Activated CD4-positive, alpha-beta T cell treated with anti-CD3 and anti-CD28 coated beads, Interleukin-2, amount 50 U/mL, for 4 hours (primary cell): ENCODE measurements around the gene NWD2.
"Not testable (repeated sequence)": the region's sequence is repeated elsewhere in the genome, so short reads cannot be mapped to it uniquely, and the experiment has no call there.

ENCODE experiments used
- DNase-seq, 2 experiments: peaks; one replicate each; pipeline ENCODE4 v3.0.0-alpha.2; 2020

The NWD2 gene

DNA sequence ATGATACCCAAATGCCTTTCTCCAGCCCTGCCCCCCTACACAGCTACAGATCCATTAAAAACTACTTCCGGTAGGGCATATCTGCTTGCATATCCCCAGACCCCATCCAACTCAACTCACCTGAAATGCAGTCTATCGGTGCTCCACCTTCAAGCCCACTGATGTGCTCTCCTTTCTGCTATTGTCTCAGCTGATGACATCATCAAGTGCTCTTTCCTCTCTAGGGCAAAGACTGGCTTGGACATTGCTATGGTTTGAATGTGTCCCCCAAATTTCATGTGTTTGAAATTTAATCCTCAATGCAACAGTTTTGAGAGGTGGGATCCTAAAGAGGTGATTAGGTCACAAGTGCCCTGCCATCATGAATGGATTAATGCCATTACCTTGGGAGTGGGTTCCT is 229.3 kb downstream of the NWD2 start:
- DNase-seq, result no peak

DNA sequence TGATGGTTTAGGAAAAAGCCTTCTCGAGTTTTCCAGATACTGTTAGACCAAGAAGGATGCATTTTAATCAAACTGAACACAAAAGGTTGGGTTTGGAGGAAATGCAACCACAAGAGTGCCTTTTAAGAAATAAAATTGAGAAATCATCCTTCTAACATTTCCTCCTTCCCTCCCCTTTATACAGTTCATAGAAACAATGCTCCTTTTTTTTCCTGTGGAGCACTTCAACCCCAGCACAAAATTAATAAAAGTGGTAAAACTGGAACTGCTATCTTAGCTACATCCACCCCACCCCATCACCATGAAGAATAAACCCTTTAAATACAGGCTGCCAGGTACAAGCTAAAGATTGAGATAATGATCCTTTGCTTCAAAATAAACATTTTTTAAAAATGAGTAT is 230.5 kb downstream of the NWD2 start:
- no peak for DNase-seq

DNA sequence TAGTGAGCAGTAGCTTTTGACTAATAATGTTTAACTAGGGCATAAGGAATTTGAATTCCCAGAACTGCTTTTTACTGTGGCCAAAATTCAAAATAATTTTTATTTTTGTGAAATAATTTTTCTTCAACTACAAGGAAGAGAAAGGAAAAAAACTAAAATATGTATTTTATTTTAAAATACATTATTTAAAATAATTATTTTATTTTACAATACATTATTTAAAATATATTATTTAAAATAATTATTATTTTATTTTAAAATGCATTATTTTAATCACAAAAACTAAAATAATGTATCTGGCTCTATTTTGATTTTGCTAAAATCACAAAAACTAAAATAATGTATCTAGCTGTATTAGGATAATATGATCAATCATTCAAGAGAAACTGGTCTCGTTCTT is 231.2 kb downstream of the NWD2 start:
- no peak for DNase-seq

DNA sequence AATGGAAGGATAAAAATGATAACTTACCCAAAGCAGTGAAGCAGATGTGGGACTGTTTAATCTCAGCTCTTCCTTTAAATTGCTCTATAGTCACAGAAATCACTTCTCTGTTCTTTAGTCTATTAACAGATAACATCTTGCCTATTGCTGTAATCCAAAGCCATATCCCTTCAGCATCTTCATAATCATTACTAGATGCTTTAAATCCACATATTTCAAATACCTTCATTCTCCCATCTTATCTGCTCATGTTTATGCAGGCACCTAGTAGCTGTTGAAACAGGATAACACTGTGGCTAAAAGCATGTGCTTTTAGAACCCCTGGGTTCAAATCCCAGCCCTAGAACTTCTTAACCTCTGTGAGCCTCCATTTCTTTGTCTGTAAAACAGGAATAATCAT is 231.7 kb downstream of the NWD2 start:
- no peak for DNase-seq

DNA sequence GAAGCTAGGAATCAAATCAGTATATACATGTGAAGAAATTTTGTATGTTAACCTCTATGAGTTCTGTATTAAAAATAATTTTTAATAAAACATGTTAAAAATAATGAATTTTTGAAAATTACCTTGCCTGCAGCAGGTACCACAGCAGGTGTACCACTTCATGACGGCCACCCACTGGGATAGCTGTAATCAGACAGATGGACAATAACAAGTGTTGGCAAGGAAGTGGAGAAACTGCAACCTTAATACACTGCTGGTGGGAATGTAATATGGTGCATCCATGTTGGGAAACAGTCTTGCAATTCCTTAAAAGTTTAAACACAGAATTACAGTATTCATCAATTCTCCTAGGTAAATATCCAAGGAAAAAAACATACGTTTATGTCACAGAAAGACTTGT is 232.1 kb downstream of the NWD2 start:
- DNase-seq, result no peak

DNA sequence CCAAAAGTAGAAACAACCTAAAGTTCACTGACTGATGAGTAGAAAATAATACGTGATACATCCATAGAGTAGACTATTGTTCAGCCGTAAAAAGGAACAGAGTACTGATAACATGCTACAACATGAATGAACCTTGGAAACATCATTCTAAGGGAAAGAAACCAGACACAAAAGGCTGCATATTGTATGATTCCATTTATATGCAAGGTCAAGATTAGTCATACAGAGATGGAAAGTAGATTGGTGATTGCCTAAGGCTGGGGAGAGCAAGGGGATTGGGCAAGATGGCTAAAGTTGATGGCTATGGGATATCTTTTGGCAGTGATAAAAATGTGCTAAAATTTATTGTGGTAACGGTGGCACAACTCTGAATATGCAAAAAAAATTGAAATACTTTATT is 232.6 kb downstream of the NWD2 start:
- DNase-seq, result no peak

DNA sequence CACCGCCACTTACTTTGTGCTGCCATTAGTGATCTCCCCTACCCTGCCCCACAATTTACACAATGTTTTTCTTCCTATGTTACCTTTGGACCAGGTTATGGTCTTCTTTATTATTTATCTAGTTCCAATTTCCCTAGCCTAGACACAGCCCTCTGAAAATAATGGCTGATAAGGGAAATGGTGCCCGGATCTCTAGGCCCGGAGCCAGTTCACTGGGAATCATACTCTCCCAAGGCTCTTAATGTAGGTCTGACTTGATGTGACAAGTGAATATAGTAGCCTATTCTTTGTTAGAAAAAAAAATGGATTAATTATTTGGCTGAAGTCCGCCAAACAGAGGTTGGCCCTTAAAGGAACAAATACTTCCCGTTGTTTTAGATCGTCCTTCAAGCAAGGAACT is 233.6 kb downstream of the NWD2 start:
- DNase-seq, result no peak

DNA sequence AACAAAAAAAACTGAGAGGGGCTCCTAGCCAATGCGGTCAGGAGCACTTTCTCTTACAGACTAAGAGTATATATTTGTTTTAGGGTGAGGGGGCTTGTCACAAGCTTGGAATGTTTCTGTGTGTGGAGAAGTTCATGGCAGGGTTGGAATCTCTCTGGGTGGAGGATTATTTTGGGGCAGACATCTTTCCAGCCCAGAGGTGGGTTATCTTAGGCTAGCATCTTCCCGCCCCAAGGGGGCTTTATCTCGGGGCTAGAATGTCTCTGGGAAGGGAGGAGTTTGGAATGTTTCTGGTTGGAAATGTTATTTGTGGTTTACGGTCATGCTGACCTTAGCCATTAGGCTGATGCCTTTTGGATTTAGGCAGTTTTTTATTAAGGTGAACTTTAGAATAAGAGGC is 236.0 kb downstream of the NWD2 start:
- no peak for DNase-seq

DNA sequence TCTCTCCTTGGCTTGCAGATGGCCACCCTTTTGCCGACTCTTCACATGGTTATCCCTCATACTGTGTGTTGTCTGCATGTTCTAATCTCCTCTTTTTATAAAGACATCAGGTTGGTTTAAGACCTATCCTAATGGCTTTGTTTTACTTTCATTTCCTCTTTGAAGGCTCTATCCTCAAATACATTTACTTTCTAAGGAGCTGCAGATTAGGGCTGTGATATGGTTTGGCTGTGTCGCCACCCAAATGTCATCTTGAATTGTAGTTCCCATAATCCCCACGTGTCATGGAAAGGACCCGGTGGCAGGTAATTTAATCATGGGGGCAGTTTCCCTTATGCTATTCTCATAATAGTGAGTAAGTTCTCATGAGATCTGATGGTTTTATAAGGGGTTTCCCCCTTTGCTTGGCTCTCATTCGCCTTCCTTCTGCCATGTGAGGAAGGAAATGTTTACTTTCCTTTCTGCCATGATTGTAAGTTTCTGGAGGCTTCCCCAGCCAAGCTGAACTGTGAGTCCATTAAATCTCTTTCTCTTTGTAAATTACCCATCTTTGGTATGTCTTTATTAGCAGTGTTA is 237.1 kb downstream of the NWD2 start:
- DNase-seq, result no peak

DNA sequence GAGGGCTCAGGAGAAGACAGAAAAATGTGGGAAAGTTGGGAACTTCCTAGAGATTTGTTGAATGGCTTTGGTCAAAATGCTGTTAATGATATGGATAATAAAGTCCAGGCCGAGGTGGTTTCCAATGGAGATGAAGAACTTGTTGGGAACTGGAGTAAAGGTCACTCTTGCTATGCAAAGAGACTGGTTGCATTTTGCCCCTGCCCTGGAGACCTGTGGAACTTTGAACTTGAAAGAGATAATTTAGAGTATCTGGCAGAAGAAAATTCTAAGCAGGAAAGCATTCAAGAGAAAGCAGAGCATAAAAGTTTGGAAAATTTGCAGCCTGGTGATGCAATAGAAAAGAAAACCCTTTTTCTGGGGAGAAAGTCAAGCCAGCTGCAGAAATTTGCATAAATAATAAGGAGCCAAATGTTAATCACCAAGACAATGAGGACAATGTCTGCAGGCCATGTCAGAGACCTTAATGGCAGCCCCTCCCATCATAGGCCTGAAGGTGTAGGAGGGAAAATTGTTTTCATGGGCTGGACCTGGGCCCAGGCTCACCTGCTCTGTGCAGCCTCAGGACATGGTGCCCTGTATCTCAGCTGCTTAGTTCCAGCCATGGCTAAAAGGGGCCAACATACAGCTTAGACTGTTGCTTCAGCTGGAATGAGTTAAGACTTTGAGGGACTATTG is 237.8 kb downstream of the NWD2 start:
- no peak for DNase-seq

DNA sequence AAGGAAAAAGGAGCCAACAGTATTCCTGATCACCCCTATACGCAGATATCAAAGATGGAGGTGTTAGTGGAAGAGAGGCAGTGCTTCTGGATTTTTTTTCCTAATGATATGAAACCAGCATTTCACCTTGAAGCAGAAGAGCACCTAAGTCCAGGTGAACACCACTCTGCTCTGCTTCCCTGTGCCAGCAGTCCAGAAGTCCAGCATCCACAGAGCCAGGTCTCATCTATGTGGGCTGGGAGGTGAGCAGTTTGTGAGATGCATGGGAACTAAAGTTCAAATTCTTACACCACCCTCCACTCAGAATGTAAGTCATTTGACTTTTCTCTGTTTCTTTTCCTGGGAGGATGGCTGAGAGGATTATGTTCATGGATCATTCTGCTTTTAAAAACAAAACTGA is 239.1 kb downstream of the NWD2 start:
- no peak for DNase-seq

DNA sequence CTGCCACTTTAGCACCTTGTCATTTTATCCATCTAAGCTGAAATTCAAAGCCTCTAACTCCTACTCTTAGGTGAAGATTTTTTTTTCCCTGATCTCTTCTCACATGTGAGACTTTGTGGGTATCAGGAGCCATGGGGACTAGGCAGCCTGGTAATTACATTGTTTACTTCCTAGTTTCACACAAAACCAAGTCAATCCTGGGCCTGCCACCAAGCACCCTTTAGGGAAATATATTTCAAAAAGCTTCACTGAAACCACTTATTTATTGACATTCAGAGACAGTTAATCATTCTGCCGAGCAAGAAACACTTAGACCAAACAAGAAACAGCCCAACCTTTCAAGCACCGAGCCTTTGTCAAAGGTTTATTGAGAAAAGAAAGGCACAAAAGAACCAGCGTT is 241.6 kb downstream of the NWD2 start:
- no peak for DNase-seq

DNA sequence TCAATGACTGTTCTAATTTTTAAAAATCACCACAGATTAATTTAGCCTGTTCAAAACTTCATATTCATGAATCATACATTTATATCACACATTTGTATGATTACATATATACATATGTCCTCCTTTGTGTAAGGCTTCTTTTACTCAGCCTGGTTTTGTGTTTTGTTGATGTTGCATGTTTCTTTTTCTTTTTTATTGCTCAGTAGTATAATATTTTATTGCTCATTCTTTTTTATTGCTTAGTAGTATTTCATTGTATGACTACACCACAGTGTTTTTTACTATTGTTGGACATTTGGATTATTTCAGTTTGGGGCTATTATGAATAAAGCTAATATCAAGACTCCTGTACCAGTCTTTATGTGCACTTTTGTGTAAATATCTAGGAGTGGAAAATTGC is 243.1 kb downstream of the NWD2 start:
- DNase-seq, result no peak

DNA sequence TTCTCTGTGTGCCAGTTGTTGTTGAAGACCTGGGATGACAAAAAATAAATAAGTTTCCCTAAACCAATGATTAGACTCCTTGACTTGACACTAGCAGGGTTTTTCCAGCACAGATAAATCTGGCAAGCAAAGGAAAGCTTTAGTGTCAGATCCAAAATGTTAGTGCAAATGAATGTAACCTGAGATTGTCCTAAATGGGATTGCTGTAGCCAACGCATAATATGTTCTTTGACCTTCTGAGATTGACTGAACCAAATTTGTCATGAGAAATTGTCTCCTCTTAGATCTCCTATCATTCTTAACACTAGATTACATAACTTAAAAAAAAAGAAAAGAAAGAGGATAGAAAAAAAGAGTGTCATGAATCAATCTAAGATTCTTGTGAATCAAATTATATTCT is 245.2 kb downstream of the NWD2 start:
- no peak for DNase-seq

DNA sequence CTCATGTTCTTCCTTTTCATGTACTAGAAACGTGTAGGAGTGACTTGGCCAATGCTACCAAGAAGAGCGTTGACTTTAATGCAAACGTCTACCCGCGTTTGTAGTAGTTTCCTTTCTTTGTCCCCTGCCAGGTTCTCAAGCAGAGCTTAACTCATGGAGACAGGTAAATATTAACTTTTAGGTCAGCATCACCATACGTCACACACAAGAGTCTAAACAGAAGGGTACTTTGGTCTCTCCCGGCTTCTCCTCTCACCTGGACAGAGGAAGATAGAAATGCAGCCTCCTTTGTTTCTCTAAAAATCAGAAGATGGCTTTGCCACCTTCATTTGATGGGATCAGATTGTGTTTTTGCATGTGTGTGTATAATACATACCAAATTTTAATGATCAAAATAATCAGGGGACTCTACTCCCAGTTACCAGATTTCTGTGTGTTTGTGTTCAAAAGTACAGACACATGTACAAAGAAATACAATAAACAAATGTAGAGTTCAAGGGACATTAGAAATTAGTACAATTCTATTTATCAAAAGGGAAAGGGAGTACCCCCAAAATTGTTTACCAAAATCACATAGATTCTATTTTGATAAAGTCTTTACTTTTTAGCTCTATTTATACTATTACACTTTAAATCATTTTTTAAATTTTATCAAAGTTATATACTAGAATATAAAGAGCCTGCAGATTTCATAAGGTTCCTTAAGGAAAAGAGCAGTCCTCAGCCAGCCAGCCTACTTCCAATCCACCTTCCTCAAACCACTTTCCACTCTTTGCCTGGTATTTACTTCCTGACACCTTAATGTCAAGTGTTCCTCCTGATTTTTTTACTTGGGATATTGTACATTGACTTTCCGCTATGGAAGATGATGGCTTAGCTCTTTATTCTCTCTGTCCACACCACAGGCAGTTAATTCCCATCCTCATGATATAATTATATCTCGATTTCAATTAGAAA is 246.1 kb downstream of the NWD2 start:
- no peak for DNase-seq

DNA sequence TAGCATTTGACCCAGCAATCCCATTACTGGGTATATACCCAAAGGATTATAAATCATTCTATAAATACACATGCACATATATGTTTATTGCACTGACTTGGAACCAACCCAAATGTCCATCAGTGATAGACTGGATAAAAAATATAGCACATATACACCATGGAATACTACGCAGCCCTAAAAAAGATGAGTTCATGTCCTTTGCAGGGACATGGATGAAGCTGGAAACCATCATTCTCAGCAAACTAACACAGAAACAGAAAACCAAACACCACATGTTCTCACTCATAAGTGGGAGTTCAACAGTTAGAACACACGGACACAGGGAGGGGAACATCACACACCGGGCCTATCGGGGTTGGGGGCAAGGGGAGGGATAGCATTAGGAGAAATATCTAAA is 250.8 kb downstream of the NWD2 start:
- not testable (repeated sequence) for DNase-seq
